ENCODE data around the gene MYO15B.

MYO15B gene

GRCh38 chr17:75641343-75641742 lies 53.7 kb downstream of the MYO15B start:
- DNase-seq = no peak

DNA sequence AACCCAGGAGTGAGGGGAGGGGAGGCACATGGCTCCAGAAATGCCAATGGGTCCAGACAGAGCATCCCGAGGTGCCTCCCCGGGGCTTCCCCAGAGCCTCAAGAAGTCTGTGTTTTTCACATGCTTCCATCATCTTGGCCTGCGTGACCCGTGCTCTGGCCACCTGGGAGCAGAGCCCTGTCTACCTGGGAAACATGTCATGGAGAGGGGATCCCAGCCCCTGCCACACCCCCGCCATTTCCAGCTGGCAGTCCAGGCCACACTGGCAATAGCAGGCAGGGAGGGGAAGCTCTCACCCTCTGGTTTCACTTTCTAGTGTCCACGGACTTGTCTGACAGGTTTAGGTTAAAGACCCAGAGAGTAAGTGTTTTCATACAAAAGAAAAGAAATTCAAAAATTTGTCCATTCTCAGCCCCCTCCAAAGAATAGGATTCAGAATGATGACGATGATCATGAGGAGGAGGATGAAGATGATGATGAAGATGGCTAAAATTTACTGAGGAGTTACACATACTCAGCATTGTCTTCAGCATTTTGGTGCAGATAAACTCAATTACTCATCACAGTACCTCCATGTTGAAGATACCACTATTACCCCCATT lies 54.7 kb downstream of the MYO15B start:
- no peak for DNase-seq

- no peak for DNase-seq
These were observed 55.4 kb downstream of the MYO15B start for GRCh38 chr17:75642784-75643642.

GRCh38 chr17:75643643-75644017 lies 56.0 kb downstream of the MYO15B start:
- no peak for DNase-seq

DNA sequence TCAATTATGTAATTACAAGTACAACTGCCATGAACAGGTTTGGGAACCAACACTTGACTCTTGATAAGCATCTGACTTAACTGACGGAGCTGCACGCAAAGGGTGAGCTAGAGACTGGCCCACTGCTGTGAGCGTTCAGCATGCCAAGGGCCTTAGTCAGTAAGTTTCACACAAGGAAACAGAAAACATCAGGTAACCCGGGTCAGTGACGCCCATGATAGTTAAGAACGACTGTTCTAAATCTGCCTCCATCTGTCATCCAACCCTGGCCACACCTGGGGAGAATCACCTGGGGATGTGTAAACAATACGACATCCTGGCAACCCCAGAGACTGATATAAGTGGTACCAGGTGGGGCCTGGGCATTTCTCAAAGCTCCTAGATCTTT lies 57.9 kb downstream of the MYO15B start:
- DNase-seq = no peak

DNA sequence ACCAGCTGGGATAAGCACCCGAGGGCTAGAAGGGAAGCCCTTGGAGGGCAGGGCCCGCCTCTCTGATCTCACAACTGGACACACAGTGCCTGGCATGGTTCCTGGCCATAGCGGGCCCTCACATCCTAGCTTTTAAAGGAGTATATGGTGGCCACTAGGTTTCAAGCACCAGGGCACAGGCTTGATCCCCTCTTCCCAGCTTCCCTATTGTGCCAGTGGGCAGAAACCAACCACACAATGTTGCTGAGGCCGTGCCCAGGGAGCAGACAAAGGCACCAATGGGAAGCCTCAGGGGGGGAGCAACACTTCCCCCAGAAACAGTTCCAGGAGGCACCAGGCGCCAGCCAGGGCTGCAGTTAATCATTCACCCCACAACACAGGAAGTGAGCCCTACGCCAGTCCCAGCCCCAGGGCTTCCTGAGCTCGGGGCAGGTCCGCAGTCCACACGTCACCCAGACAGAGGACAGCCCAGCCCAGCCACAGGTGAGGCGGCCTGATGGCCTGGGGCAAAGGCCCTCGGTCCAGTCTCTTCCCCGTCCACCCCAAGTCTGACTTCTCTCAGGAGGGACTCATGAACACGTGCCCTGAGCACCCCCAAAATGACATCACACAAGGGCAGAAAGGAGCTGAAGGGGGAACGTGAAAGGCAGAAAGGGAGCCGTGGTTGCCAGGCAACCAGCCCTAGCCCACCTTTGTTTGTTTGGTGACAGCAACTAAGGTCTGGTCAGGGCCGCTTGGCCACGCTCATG lies 58.5 kb downstream of the MYO15B start:
- peak; percentile 20 to 36 for DNase-seq

DNA sequence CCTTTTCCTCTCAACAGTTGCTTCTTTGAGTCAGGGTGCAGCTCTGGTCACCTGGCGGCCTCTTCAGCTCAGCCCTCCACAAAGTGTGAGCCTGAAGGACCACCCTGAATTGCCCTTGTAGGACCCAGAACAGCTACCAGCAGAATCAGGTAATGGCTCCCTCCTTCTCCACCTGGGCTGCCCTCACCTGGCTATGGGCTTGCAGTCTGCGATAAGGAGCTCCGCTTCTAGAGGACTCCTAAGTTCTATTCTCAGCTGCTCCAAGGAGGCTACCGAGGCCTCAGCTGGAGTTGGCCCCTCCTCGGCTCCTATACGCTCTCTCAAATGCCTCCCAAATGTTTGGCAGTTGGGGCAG lies 59.0 kb downstream of the MYO15B start:
- no peak for DNase-seq

GRCh38 chr17:75647061-75647460 lies 59.5 kb downstream of the MYO15B start:
- no peak for DNase-seq

- no peak for DNase-seq
These were observed 60.3 kb downstream of the MYO15B start for GRCh38 chr17:75647921-75648320.

DNA sequence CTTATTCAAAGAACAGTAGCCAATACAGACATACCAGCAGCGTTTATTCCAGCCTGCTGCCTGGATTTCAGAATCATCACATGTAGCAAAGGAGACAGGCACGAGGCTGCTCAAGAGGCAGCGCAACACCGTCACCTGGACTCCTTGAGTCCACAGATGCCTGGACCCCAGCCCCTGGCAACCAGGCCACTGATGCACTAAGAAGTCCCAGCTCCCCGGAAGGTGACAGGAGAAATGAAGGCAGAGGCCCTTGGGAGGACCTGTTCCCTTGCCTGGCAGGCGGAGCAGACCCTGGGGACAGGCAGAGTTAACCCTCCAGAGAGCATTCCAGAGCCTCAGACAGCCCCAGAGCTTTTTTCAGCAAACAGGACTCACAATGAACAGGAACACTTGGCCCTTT lies 62.1 kb downstream of the MYO15B start:
- DNase-seq = no peak

GRCh38 chr17:75650874-75651273 lies 63.3 kb downstream of the MYO15B start:
- no peak for DNase-seq

DNA sequence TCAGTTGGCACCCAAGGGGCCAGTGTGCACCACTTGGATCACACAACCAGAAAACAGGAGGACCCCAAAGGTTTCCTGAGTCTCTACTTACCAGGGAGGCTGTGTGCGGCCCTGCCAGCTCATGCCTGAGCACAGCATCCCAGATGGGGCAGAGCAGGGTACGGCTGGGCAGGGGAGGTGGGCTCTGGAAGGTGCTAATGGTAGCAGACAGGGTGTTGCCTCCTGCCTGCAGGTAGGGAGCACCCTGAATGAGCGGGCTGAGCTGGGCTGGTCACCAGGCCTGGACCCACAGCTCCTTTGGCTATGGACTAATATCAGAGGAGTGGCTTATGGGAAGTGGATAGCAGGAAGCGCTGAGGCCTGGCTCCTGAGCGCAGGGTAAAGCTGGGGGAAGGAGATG lies 64.7 kb downstream of the MYO15B start:
- DNase-seq = no peak

DNA sequence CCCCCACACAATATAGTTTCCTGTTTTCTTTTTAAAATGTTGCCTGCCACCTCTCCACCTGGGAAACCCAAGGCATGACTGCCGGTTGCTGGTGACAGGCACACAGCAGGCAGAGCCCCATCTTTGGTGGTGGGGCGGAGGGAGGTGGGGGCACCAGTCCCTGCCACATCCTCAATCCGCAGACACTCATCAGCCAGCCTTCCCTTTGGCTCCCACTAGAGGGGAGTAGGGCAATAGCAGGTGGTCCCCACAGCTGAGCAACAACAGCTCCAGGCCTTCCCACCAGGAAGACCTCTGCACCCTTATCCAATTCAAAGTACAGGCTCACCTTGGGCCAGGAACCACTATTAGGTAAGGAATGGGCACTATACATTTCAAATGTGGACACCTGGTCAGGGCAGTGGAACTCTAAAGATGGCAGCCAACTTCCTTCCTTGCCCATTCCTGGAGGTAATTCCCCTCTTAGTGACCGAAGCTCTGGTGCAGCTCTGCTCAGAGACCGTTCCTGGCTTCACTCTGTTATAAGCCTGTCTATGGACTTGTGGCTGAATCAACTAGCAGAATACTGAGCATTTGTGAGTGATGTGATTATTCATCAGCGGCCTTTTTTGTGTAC lies 65.4 kb downstream of the MYO15B start:
- DNase-seq = peak in 1 of 2 donors; percentile 14

GRCh38 chr17:75654176-75654575 lies 66.6 kb downstream of the MYO15B start:
- no peak for DNase-seq

- no peak for DNase-seq
These were observed 70.6 kb downstream of the MYO15B start for GRCh38 chr17:75658237-75658636.

- no peak for DNase-seq
These were observed 73.9 kb downstream of the MYO15B start for GRCh38 chr17:75661531-75661930.

DNA sequence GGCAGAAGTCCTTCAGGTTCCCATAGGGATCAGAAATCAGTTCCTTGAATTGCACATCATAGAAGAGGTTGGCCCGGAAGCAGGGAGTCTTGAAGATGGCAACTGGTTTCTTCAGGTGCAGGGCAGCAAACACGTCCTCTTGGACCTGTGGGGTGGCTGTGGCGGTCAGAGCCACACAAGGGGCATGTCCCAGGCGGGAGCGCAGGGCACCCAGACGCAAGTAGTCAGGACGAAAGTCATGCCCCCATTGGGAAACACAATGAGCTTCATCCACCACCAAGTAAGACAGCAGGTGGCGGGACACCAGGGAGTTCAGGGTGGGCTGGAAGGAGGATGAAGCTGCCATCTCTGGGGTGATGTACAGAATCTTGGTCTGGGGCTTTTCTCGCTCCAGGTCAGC lies 74.9 kb downstream of the MYO15B start:
- DNase-seq = no peak

DNA sequence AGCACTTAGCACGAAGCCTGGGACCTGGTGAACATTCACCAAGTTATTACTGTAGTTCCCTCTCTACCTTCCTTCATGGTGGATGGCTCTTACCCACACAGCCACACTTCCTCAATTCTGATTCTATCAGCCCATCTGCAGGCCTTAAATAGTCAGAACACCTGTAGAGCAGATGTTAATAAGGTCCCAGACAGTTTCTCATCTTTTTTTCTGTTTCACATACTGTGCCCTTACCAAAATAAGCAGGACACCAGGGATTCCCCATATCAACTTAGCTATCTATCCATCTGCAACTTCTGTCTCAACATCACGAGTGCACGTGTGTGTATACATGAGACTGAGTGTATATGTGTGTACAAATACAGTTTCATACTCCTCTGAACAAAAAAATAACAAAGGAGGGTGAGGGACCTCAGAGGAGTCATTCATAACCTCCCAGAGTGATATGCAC lies 76.5 kb downstream of the MYO15B start:
- DNase-seq = no peak

- DNase-seq = no peak
These were observed 78.4 kb downstream of the MYO15B start for GRCh38 chr17:75665981-75666380.

GRCh38 chr17:75666959-75667790 lies 79.6 kb downstream of the MYO15B start, which contains the start of the genes RECQL5 and SAP30BP:
TSS of gene RECQL5 (minus strand) at chr17:75667154. CDS start at chr17:75666557, 597 bp downstream.
TSS of gene SAP30BP (plus strand) at chr17:75667338. CDS start at chr17:75667373, 35 bp downstream.
- peak; percentile 96 to 100 for DNase-seq

- DNase-seq = peak in 1 of 2 donors; percentile 14
These were observed 80.2 kb downstream of the MYO15B start for GRCh38 chr17:75667825-75668224.

DNA sequence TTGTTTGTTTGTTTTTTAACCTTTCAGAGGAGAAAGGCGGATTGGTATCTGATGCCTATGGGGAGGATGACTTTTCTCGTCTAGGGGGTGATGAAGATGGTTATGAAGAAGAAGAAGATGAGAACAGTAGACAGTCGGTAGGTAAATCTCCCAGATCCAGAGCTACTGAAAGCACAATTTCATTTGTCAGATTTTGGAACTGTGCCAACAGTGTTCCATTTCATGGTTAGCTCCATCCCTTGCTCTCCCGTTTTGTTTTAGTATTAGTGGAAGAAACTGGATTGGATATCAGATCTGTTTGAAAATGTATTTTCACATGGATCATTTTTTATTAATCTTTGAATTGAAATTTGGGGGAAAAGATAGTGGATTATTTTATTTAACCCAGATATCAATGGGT lies 80.9 kb downstream of the MYO15B start:
- no peak for DNase-seq

Measured in inflammatory macrophage treated with lipopolysaccharide for 1 hour (primary cell).